GM12891 (cell line): ENCODE results near the gene TF.

Experiments used
- DNase-seq: peaks from one replicate; pipeline ENCODE4 v3.0.0; 2011; ENCODE audit warnings: low spot score; ENCODE audit not compliant: insufficient read length
- FAIRE-seq: peaks from 2 replicates; lab custom pipeline; 2011; peaks lifted over from hg19 to GRCh38; lab: Jason Lieb, UNC
- PAX5 ChIP-seq: IDR thresholded peaks from 2 replicates; pipeline ENCODE4 v1.6.1; 2011; ENCODE audit warnings: low read length, moderate library complexity, mild to moderate bottlenecking; ENCODE audit not compliant: insufficient read depth, severe bottlenecking
- POLR2A ChIP-seq: IDR thresholded peaks from 2 replicates; pipeline ENCODE4 v1.6.1; 2011; ENCODE audit warnings: low read depth, low read length, control low read depth
- POLR2AphosphoS5 ChIP-seq: IDR thresholded peaks from 2 replicates; pipeline ENCODE4 v1.6.1; 2011; ENCODE audit warnings: low read depth, low read length, control low read depth
- POU2F2 ChIP-seq: IDR thresholded peaks from 2 replicates; pipeline ENCODE4 v1.6.1; 2011; ENCODE audit warnings: low read depth, mild to moderate bottlenecking, control low read depth, low read length, moderate library complexity
- SPI1 ChIP-seq: IDR thresholded peaks from 2 replicates; pipeline ENCODE4 v1.6.1; 2011; ENCODE audit warnings: low read depth, low read length, control low read depth
- TAF1 ChIP-seq: IDR thresholded peaks from 2 replicates; pipeline ENCODE4 v1.6.1; 2011; ENCODE audit warnings: low read depth, low read length, control low read depth

The TF gene

GRCh38 chr3:133821767-133822638 is 75.8 kb downstream of the TF start:
- no peak for FAIRE-seq
- no peak for DNase-seq
- TF ChIP-seq SPI1 (no peak), POLR2AphosphoS5 (no peak), TAF1 (no peak), POLR2A (no peak), POU2F2 (no peak), PAX5 (no peak)

DNA sequence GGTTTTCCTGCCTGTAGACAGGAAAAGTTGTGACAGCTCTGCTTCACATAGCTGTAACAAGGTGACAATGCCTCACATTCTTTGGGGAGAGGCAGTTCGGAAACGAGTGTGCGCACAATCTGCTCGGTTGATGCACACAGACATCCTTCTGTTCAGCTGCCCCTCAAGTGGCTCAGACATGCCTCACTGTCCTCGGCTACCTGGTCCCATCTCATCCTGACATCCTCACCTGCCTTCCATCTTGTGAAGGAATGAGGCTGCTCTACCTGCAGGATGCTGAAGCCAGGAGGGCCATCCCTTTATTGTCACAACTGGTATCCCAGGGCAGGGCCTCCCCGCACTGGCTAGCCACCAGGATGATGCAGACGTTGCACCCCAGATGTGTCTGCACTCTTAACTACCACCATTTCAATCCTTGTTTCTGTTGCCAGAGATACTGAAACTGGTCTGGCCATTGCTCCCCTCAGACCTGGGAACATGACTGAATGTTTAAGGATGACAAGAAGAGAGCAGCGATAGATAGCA is 78.8 kb downstream of the TF start:
- FAIRE-seq, result no peak
- no peak for DNase-seq
- TF ChIP-seq POLR2AphosphoS5, result no peak
- no peak for TF ChIP-seq TAF1
- TF ChIP-seq POLR2A, result no peak
- TF ChIP-seq PAX5, result no peak
- no peak for TF ChIP-seq SPI1
- no peak for TF ChIP-seq POU2F2

GRCh38 chr3:133825969-133826727 is 80.0 kb downstream of the TF start:
- DNase-seq (no peak), FAIRE-seq (no peak)

DNA sequence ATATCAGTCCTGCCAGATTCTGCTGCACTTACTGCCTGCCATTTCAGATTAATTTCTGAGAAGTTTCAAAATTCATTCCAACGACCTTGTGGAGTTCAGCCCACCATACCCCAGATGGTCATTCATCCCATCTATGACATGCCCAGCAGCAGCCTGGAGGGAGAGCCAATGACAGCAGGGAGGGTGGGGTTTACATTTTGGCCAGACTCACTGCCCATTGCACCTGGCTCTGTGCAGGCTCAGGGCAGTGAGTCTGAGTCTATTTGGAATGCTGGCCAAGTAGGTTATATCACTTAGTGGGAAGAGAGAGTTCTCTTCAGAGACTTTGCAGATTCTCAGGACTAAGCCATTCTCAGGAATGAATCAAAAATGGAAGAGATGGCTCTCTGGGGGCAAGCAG is 80.9 kb downstream of the TF start:
- TF ChIP-seq POLR2A (no peak), TAF1 (no peak), POU2F2 (no peak), PAX5 (no peak), POLR2AphosphoS5 (no peak), SPI1 (no peak)
- DNase-seq (no peak), FAIRE-seq (no peak)

More at GRCh38 chr3:133825969-133826727, 80.0 kb downstream of the TF start:
- no peak for TF ChIP-seq POLR2AphosphoS5
- TF ChIP-seq SPI1, result no peak
- no peak for TF ChIP-seq TAF1
- no peak for TF ChIP-seq PAX5
- TF ChIP-seq POU2F2, result no peak
- no peak for TF ChIP-seq POLR2A

- FAIRE-seq, result no peak
- TF ChIP-seq SPI1, result no peak
- no peak for DNase-seq
Observed at GRCh38 chr3:133827684-133828083, 81.5 kb downstream of the TF start.

- FAIRE-seq (no peak), DNase-seq (no peak)
- TF ChIP-seq PAX5 (no peak), SPI1 (no peak), POLR2AphosphoS5 (no peak), POLR2A (no peak), POU2F2 (no peak), TAF1 (no peak)
Observed at GRCh38 chr3:133828576-133829309, 82.5 kb downstream of the TF start.

- DNase-seq (no peak), FAIRE-seq (no peak)
- TF ChIP-seq TAF1 (no peak), POLR2A (no peak), PAX5 (no peak)
Observed at GRCh38 chr3:133829310-133829707, 83.1 kb downstream of the TF start.

GRCh38 chr3:133830071-133830470 is 83.9 kb downstream of the TF start:
- FAIRE-seq, result no peak
- no peak for DNase-seq
- no peak for TF ChIP-seq POLR2AphosphoS5
- no peak for TF ChIP-seq SPI1
- no peak for TF ChIP-seq PAX5
- TF ChIP-seq TAF1, result no peak
- TF ChIP-seq POLR2A, result no peak
- no peak for TF ChIP-seq POU2F2

DNA sequence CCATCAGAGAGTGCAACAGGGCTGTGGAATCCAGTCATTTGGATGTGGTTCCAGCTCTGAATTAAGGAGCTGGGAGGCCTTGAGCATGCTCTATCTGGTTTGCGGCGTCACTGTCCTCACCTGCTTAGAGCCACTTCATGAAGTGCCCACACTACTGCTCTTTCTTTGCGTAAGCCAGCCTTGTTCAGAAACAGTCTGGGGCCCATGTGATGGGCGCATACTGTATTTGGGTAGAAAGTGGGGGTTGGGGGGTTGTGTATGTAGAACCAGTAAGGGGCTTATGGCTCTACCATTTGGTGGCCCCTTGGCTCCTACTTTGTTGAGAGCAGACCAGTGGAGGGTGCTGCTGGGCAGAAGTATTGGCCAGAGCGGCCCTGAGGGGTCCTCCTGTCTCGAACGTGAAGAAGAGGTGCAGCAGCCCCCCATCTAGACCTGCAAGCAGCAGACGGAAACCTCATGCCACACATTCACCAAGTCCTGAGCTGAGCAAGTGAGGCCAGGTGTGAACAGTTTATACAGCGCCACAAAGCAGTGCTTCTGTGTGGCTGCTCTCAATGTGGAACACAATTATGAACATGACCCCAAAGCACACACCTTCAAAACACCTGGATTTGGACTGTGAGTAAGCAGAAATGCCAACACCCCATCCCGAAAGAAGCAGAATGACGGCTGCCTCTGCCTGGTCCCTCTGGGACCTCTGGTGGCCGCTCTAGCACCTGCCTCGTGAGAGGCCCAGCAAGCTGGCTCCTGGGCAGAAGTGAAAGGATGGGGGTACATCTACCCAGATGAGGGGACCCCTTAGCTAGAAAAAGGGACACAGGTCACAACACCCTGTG is 86.0 kb downstream of the TF start:
- DNase-seq, result peak; percentile 47
- no peak for TF ChIP-seq SPI1
- no peak for FAIRE-seq

DNA sequence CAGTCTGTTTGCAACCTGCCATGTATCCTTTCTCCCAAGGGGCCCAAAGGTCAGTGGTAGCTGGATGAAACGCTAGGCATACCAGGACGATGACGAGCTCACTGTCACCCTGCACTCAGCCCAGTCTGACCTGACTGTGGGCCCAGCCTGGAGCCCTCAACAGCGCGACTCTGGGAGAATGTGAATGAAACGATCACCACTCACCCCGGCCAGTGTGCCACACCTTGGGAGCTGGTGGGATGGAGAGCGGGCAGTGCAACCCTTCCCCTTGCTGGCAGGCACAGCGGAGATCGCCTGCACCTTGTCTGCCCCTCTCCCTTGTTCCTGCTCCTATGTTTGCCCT is 86.6 kb downstream of the TF start:
- FAIRE-seq (no peak), DNase-seq (no peak)
- TF ChIP-seq POLR2AphosphoS5, result no peak
